Subcutaneous adipose tissue (tissue), 4 donors: ENCODE results near the gene HOXA4. TPM values are rescaled to one million over a fixed set of nuclear protein-coding genes. Genes with fewer than 3 reads are reported as not detected.

Experiments
- CTCF ChIP-seq: fragments of 450-650 bp; IDR thresholded peaks from one replicate; pipeline ENCODE4 v1.5.1; 2016; ENCODE audit warnings: low read depth, mild to moderate bottlenecking, control low read depth, antibody characterized with exemption, moderate library complexity
- total RNA-seq, 4 donors: library from RNA; depleted of rRNA; stranded (reverse); fragments of >200 nt; gene quantifications; one replicate each; pipeline ENCODE4 v1.1.0, GENCODE V29; 2016

The HOXA4 gene
- 1 to 10 TPM in 3 of 4 donors, not detected in 1; 1.2 to 2.4 (median 1.5) TPM for total RNA-seq

- no peak for TF ChIP-seq CTCF
Measured at GRCh38 chr7:27130540-27131389, at the start of gene HOXA4. TSS of gene HOXA4 (minus strand) at chr7:27130757. CDS start at chr7:27130733, 24 bp downstream.

- no peak for TF ChIP-seq CTCF
Measured at GRCh38 chr7:27179503-27180430, 49.2 kb upstream of the HOXA4 start.

- no peak for TF ChIP-seq CTCF
Measured at GRCh38 chr7:27179030-27179429, 48.5 kb upstream of the HOXA4 start.

- no peak for TF ChIP-seq CTCF
Measured at GRCh38 chr7:27178366-27178765, 47.8 kb upstream of the HOXA4 start.

GRCh38 chr7:27177795-27178320, 47.3 kb upstream of the HOXA4 start:
- no peak for TF ChIP-seq CTCF

GRCh38 chr7:27176962-27177794, 46.6 kb upstream of the HOXA4 start:
- no peak for TF ChIP-seq CTCF
